ENCODE measurements around the gene SYDE2.

Gene SYDE2

GRCh38 chr1:85237613-85238012 lies 36.8 kb upstream of the SYDE2 start:
- Histone ChIP-seq H3K9ac (no peak overlapping the region), H2AFZ (ENCODE audit: low read depth) (no peak overlapping the region), H3K4me1 (ENCODE audit: low read depth, poor library complexity, severe bottlenecking) (no peaks in the 10 kb centered on the region), H4K20me1 (ENCODE audit: insufficient read depth) (no peaks in the 10 kb centered on the region), H3K4me2 (no peak overlapping the region), H3K27me3 (ENCODE audit: insufficient read depth, low read depth) (no peaks in the 10 kb centered on the region), H3K79me2 (ENCODE audit: insufficient read depth, low read depth) (no peaks in the 10 kb centered on the region), H3K4me3 (IDR thresholded peaks at IDR 0.05; ENCODE audit: insufficient read depth, low read depth, low read length) (no peak overlapping the region), H3K36me3 (ENCODE audit: insufficient read depth) (no peaks in the 10 kb centered on the region), H3K27ac (no peak overlapping the region)
- no peak for TF ChIP-seq CTCF (conservative IDR thresholded peaks at IDR 0.05; ENCODE audit: low read depth, low read length)

DNA sequence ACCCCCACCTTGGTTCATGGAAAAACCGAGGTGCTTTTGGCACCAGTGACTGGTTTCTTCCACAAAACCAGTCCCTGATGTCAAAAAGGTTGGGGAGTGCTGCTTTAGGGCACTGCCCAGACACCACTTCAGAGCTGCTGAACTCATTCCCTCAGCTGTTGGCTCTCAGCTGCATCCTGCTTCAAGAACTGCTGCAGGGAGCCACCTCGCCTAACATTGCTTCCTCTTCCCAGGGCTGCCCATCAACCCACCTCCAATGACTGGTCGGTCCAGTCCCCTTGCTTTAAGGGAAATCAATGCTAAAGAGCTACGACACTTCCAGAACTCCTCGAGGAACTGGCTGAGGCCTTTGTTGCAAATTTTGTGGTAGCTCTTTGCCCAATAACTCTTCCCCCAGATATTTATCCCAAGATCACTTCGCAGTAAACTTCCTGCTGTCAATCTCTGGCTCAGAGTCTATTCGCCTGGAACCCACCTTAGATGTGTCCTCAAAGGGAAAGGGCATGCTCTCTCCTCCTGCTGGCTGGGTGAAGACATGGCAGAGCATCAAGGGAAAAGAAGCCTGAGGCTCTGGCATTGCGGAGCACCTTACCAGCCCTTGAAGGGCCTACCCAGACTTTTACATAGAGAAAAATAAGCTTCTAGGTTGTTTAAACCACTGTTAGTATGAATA lies 29.6 kb upstream of the SYDE2 start:
- Histone ChIP-seq H3K4me2 (no peak overlapping the region), H2AFZ (ENCODE audit: low read depth) (no peak overlapping the region), H3K4me3 (IDR thresholded peaks at IDR 0.05; ENCODE audit: insufficient read depth, low read depth, low read length) (no peak overlapping the region), H3K36me3 (ENCODE audit: insufficient read depth) (no peaks in the 10 kb centered on the region), H3K27ac (no peak overlapping the region), H3K79me2 (ENCODE audit: insufficient read depth, low read depth) (no peaks in the 10 kb centered on the region), H4K20me1 (ENCODE audit: insufficient read depth) (no peaks in the 10 kb centered on the region), H3K9ac (no peak overlapping the region), H3K27me3 (ENCODE audit: insufficient read depth, low read depth) (no peaks in the 10 kb centered on the region), H3K4me1 (ENCODE audit: low read depth, poor library complexity, severe bottlenecking) (no peaks in the 10 kb centered on the region)
- TF ChIP-seq CTCF (conservative IDR thresholded peaks at IDR 0.05; ENCODE audit: low read depth, low read length) = 0 out of 2 replicates have a peak, but pooled peaks have one; percentile 15

- Histone ChIP-seq H2AFZ (ENCODE audit: low read depth) (no peak overlapping the region), H3K79me2 (ENCODE audit: insufficient read depth, low read depth) (no peaks in the 10 kb centered on the region), H3K27ac (no peak overlapping the region), H3K4me1 (ENCODE audit: low read depth, poor library complexity, severe bottlenecking) (no peaks in the 10 kb centered on the region), H3K4me2 (no peak overlapping the region), H3K27me3 (ENCODE audit: insufficient read depth, low read depth) (no peaks in the 10 kb centered on the region), H3K4me3 (IDR thresholded peaks at IDR 0.05; ENCODE audit: insufficient read depth, low read depth, low read length) (no peak overlapping the region), H3K36me3 (ENCODE audit: insufficient read depth) (no peaks in the 10 kb centered on the region), H4K20me1 (ENCODE audit: insufficient read depth) (no peaks in the 10 kb centered on the region), H3K9ac (no peak overlapping the region)
- TF ChIP-seq CTCF (conservative IDR thresholded peaks at IDR 0.05; ENCODE audit: low read depth, low read length) = no peak
These were observed 28.8 kb upstream of the SYDE2 start for GRCh38 chr1:85229574-85230097.

DNA sequence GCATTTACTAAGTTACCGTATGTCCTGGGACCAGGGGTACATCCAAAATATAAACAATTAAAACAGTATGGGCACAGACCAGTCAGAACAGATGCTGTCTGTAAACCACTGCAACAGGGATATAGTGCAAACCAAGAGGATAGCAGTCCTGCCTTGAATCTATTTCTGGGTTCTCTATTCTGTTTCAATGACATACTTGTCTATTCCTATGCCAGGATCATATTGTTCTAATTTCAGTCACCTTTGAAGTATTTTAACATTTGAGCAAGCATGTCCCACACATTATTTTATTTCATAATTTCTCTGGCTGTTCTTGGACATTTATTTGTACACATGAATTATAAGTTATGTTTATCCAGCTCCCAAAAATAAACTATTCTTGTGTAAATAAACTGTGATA lies 28.2 kb upstream of the SYDE2 start:
- no peak overlapping the region for H3K27ac ChIP-seq
- H4K20me1 ChIP-seq (ENCODE audit: insufficient read depth) = no peaks in the 10 kb centered on the region
- TF ChIP-seq CTCF (conservative IDR thresholded peaks at IDR 0.05; ENCODE audit: low read depth, low read length) = no peak
- H3K9ac ChIP-seq = no peak overlapping the region
- no peak overlapping the region for H3K4me3 ChIP-seq (IDR thresholded peaks at IDR 0.05; ENCODE audit: insufficient read depth, low read depth, low read length)
- no peaks in the 10 kb centered on the region for H3K36me3 ChIP-seq (ENCODE audit: insufficient read depth)
- no peak overlapping the region for H2AFZ ChIP-seq (ENCODE audit: low read depth)
- no peaks in the 10 kb centered on the region for H3K27me3 ChIP-seq (ENCODE audit: insufficient read depth, low read depth)
- no peaks in the 10 kb centered on the region for H3K79me2 ChIP-seq (ENCODE audit: insufficient read depth, low read depth)
- no peaks in the 10 kb centered on the region for H3K4me1 ChIP-seq (ENCODE audit: low read depth, poor library complexity, severe bottlenecking)
- H3K4me2 ChIP-seq = no peak overlapping the region
